T47D (cell line): ENCODE results near the gene ZNF683.

Experiments
- DNase-seq, 2 experiments: peaks; one replicate each; pipeline versions ENCODE4 v3.0.0 to v3.0.0-alpha.2; 2011 to 2012; ENCODE audit warnings: low read depth in 1 of 2, low spot score in 1 of 2
- JUND ChIP-seq: IDR thresholded peaks from 2 replicates; pipeline ENCODE4 v1.6.1; 2012; ENCODE audit warnings: low read depth
- in situ Hi-C: cut with HindIII; loops from 2 replicates; pipeline ENCODE4 v1.10.0; 2016; ENCODE audit warnings: low sequenced_read_pairs, low pct_unique_long_range_greater_than_20kb

Gene ZNF683

GRCh38 chr1:26350701-26351589, 21.6 kb downstream of the ZNF683 start:
- no peak for DNase-seq
- TF ChIP-seq JUND, result no peak
- in situ Hi-C loops, result no loop called here

- no peak for TF ChIP-seq JUND
- no peak for DNase-seq
- in situ Hi-C loops, result no loop called here
Measured at GRCh38 chr1:26350343-26350700, 22.2 kb downstream of the ZNF683 start.

- DNase-seq, result no peak
- in situ Hi-C loops, result no loop called here
- TF ChIP-seq JUND, result no peak
Measured at GRCh38 chr1:26349877-26350244, 22.7 kb downstream of the ZNF683 start.

GRCh38 chr1:26349188-26349876, 23.2 kb downstream of the ZNF683 start:
- no peak for TF ChIP-seq JUND
- DNase-seq, result no peak
- in situ Hi-C loops, result no loop called here

GRCh38 chr1:26346274-26347033, 26.1 kb downstream of the ZNF683 start:
- in situ Hi-C loops, result no loop called here
- no peak for DNase-seq
- TF ChIP-seq JUND, result no peak

- in situ Hi-C loops, result no loop called here
- no peak for DNase-seq
- TF ChIP-seq JUND, result no peak
Measured at GRCh38 chr1:26345718-26346117, 26.8 kb downstream of the ZNF683 start.

GRCh38 chr1:26344147-26344920, 28.2 kb downstream of the ZNF683 start:
- in situ Hi-C loops, result no loop called here
- TF ChIP-seq JUND, result no peak

GRCh38 chr1:26340047-26340481, 32.5 kb downstream of the ZNF683 start:
- in situ Hi-C loops, result no loop called here
- no peak for TF ChIP-seq JUND
- no peak for DNase-seq

More at GRCh38 chr1:26344147-26344920, 28.2 kb downstream of the ZNF683 start:
- DNase-seq, result no peak

GRCh38 chr1:26338670-26339069, 33.9 kb downstream of the ZNF683 start:
- DNase-seq, result no peak
- TF ChIP-seq JUND, result no peak
- in situ Hi-C loops, result no loop called here

- in situ Hi-C loops, result no loop called here
- no peak for DNase-seq
- no peak for TF ChIP-seq JUND
Measured at GRCh38 chr1:26337625-26338024, 34.9 kb downstream of the ZNF683 start.

GRCh38 chr1:26337206-26337535, 35.4 kb downstream of the ZNF683 start:
- TF ChIP-seq JUND, result no peak
- in situ Hi-C loops, result no loop called here
- DNase-seq, result no peak

GRCh38 chr1:26336477-26337205, 35.9 kb downstream of the ZNF683 start:
- DNase-seq, result peak; percentile 88 to 94
- in situ Hi-C loops, result no loop called here
- TF ChIP-seq JUND, result no peak
